Stimulated activated naive CD4-positive, alpha-beta T cell treated with Interleukin-2 at 50 U/mL for 16 hours (primary cell): ENCODE data around the gene AS3MT.
"Not testable (repeated sequence)": the region's sequence is repeated elsewhere in the genome, so short reads cannot be mapped to it uniquely, and the experiment has no call there.

ENCODE experiments used
- DNase-seq: peaks from one replicate; lab custom pipeline; 2025; lab: John Stamatoyannopoulos, UW

AS3MT gene

GRCh38 chr10:102919246-102919959, 50.1 kb downstream of the AS3MT start:
- no peak for DNase-seq

GRCh38 chr10:102919992-102920739, 50.9 kb downstream of the AS3MT start:
- no peak for DNase-seq

GRCh38 chr10:102923601-102924000, 54.3 kb downstream of the AS3MT start:
- DNase-seq, result no peak

- DNase-seq, result no peak
These were observed 57.6 kb downstream of the AS3MT start for GRCh38 chr10:102926842-102927241.

GRCh38 chr10:102927311-102928010, 58.2 kb downstream of the AS3MT start:
- DNase-seq, result no peak

- not testable (repeated sequence) for DNase-seq
These were observed 59.2 kb downstream of the AS3MT start for GRCh38 chr10:102928442-102928841.

- DNase-seq, result no peak
These were observed 61.5 kb downstream of the AS3MT start for GRCh38 chr10:102930720-102931119.

- DNase-seq, result no peak
These were observed 62.4 kb downstream of the AS3MT start for GRCh38 chr10:102931643-102932042.

- no peak for DNase-seq
These were observed 66.2 kb downstream of the AS3MT start for GRCh38 chr10:102935505-102935904.

GRCh38 chr10:102935939-102936605, 66.8 kb downstream of the AS3MT start:
- DNase-seq, result peak; percentile 16

GRCh38 chr10:102941401-102941800, 72.1 kb downstream of the AS3MT start:
- DNase-seq, result no peak

GRCh38 chr10:102945449-102945848, 76.2 kb downstream of the AS3MT start:
- DNase-seq, result no peak

- no peak for DNase-seq
These were observed 76.7 kb downstream of the AS3MT start for GRCh38 chr10:102945962-102946361.

GRCh38 chr10:102946992-102947391, 77.7 kb downstream of the AS3MT start:
- DNase-seq, result no peak

- no peak for DNase-seq
These were observed 78.9 kb downstream of the AS3MT start for GRCh38 chr10:102948176-102948575.

GRCh38 chr10:102948786-102949185, 79.5 kb downstream of the AS3MT start:
- DNase-seq, result no peak

GRCh38 chr10:102949916-102950315, 80.6 kb downstream of the AS3MT start:
- no peak for DNase-seq

GRCh38 chr10:102951316-102951715, 82.0 kb downstream of the AS3MT start:
- DNase-seq, result no peak
